Hematopoietic multipotent progenitor cell treated with erythropoietin and hydrocortisone succinate and interleukin-3 and kit ligand, for 6 days (in vitro differentiated cells): ENCODE measurements around the gene SERPINB2.
A peak's percentile ranks its signal among the peaks of the same experiment; 100 is the strongest.

Source experiments
- DNase-seq: peaks from one replicate; pipeline ENCODE4 v3.0.0-alpha.2; 2015

Gene SERPINB2

GRCh38 chr18:63889626-63890025, 2.1 kb downstream of the SERPINB2 start:
- peak; percentile 69 for DNase-seq

DNA sequence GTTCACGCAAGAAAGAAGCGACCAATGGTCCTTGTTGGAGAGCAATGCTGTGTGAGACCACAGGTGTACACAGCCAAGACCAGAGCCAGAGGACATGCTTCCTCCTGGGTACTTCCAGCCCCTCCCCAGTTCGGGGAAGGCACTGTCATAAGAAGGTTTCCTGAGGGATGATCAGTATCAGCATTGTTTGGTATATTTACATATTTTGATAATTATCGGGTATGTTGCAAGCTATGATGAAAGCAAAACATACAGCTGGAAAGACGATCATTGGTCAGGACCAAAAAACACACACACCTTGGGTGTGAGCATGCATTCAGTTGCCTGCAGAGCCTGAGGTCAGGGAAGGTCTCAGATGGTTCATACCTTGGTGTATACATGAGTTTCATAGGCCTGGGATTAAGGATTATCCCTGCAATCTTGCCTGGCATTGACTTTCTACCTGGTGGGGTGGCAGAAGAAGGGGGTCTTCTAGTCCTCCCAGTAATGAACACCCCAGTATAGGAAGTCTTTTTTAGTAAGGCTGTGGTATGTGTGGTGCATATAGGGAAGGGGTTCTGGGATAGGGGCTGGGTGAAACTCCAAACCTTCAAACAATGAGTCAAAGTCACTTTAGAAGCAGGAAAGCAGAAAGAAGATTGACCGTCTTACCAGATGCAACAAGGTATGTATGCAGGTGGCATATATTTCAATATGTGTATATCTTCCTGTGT, 2.9 kb downstream of the SERPINB2 start:
- DNase-seq = peak; percentile 34

DNA sequence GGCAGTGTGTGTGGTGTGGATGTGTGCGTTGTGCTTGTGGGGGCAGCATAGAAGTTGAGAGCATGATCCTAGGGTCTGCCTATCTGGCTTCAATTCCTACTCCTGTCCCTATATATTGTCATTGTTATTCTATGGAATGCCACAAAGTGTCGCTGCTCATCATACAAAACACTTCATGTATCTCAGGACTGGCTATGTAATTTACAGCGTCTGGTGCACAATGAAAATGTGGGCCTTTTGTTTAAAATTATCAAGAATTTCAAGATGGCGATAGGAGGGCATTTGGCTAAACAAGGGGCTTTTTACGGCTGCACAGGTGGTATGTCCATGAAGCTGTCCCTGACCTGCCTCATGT, 3.4 kb downstream of the SERPINB2 start:
- DNase-seq = peak; percentile 26

DNA sequence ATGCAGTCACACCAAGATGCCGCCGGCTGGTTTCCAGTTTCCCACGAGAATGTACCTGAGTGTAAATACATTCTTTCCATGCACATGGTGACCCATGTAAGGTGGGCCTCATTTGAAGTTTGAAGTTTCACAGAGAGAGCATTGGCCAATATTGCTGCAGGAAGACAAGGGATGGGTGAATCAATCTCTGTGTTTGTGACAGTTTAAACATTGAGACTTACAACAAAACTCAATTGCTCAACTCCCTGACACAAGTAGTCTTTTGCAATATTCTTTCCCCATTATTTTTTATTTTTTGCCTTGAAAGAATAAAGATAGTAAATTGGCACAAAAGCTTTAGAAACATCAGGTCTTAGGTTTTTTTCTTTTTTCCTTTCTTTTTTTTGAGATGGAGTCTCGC, 5.1 kb downstream of the SERPINB2 start:
- peak; percentile 66 for DNase-seq

DNA sequence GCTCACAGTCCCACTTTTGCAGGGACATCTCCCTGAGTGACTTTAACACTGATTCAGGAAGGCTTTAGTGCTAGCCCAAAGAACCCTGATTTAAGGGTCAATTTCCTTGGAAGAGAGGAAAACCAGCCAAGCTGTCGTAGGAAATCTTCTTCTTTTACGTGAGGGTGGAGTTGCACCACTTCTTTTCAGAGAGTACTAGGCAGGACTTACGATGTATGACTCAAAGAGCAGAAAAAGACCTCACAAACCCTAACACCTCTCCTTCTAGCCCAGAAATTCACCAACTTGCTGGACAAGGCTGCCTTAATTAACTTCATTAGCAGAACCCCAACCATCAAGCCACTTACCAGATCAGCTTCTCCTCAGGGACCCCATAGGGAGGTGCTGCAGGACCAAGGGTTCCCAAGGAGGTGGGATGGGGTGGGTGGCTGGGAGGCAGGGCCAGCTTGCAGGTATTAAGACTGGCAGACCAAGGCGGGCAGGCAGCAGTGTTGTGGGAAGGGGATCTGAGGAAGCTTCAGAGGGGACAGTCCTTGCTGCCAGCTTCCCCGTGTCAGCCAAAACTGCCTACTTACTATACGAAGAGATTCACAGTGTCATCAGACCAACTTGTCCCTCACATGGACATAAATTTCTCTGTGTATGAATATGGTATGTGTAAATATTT, 6.7 kb downstream of the SERPINB2 start:
- no peak for DNase-seq

DNA sequence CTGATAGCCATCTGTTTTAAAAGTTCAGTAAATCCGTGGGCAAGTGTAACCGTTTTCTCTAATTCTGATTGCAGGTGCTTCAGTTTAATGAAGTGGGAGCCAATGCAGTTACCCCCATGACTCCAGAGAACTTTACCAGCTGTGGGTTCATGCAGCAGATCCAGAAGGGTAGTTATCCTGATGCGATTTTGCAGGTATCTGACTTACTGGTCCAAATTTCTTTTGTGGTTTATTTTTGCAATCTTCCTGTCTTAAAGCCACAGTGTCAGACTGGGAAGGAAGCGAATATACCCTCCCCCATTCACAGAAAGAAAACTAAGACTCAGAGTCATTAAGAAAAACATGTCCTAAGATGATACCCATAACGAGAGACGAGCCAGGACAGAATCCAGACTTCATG, 7.7 kb downstream of the SERPINB2 start:
- DNase-seq = peak; percentile 32

DNA sequence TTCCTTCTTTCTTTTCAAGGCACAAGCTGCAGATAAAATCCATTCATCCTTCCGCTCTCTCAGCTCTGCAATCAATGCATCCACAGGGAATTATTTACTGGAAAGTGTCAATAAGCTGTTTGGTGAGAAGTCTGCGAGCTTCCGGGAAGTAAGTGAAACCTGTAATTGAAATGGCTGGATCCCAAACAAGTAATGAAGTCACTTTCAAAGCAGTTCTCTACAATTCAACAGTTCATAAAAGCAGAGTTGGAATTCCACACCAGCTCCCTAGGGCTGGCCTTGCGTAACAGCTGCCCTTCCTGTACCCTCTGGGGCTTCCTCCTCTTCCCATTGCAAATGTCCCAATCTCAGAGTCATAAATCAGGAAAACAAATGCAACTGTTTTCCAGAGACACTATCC, 9.6 kb downstream of the SERPINB2 start:
- DNase-seq = no peak

DNA sequence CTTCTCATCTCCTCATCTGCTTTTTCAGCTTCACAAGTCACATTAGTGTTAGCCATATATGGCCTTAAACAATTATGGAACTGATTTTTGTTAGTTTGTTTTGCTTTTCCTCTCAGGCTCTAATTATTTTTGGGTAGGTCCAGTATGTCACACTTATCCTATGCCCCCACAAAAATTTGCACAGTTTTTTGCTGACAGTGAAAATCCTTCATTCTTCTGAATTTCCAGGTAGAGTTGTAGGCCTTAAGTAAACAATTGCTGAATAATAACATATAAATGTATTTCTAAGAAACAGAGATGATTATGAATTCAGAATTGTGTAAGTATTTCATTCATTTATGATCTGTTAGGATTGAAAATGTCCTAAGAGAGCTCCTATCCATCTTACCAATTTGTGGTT, 11.7 kb downstream of the SERPINB2 start:
- no peak for DNase-seq

GRCh38 chr18:63903851-63904570, 16.5 kb downstream of the SERPINB2 start:
- DNase-seq = no peak

GRCh38 chr18:63904694-63905093, 17.2 kb downstream of the SERPINB2 start:
- no peak for DNase-seq

DNA sequence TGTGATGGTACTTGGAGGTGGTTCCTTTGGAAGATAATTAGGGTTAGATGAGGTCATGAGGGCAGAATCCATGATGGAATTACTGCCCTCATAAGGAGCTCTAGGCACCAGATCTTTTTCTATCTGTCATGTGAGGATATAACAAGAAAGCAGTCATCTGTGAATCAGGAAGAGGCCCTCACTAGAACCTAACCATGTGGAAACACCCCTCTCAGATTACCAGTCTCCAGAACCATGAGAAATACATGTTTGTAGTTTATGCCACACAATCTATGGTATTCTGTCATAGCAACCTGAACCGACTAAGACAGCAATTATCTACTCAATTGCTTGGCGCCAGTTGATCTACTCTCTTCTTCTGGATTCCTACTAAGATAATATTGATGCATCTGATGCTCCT, 17.9 kb downstream of the SERPINB2 start:
- no peak for DNase-seq

DNA sequence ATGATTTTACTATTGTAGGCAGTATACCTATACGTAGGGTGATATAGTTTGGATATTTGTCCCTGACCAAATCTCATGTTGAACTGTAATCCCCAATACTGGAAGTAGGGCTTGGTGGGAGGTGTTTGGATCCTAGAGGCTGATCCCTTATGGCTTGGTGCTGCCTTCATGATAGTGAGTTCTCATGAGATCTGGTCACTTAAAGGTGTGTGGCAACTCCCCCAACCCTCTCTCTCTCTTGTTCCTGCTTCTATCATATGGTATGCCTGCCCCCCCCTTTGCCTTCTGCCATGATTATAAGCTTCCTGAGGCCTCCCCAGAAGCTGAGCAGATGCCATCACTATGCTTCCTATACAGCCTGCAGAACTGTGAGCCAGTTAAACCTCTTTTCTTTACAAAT, 18.6 kb downstream of the SERPINB2 start:
- no peak for DNase-seq

DNA sequence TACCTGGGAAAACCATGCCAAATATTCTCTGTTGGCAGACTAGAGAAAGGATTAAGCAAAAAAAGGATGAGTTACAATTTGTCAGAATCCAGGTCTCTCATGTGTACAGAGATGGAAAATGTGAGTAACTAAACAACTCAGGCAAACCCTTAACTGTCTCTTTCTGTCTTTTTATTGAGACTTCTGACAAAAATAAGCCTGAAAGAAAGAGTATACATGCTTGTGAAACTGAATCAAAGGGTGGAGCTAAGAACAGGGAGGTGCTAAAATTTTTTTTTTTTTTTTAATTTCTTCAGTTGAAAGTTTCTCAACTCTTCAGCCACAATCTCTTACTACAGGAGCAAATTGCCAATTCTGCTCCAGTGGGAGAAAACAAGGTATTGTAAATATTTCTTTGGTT, 20.2 kb downstream of the SERPINB2 start, which contains the start of gene SERPINB10:
Gene SERPINB10, plus strand, starts transcription at position 295 of the 400 bp plus-strand sequence. CDS start 7,553 bp downstream, outside the sequence.
- peak; percentile 38 for DNase-seq

- DNase-seq = no peak
Measured at GRCh38 chr18:63908858-63909257, 21.4 kb downstream of the SERPINB2 start.

DNA sequence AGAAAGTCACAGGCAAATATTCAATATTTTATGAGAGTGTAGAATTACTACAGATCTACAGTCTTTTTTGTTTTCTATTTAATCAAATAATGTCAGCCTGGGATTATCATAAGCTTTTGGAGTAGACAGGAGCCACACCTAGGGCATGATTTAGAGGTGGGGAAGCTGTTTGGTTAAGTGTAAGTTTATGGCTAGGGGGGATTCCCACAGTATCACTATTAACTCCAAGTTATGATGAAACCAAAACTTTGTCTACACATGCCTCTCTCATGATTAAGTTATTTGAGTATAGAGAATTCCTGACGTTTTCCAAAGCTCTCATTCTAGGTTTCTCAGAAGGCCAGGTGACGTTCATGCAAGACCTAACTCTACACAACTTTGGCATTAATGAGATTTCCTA, 22.4 kb downstream of the SERPINB2 start:
- DNase-seq = no peak

- no peak for DNase-seq
Measured at GRCh38 chr18:63917817-63918216, 30.3 kb downstream of the SERPINB2 start.

GRCh38 chr18:63922049-63922448, 34.5 kb downstream of the SERPINB2 start:
- no peak for DNase-seq

GRCh38 chr18:63924551-63924950, 37.0 kb downstream of the SERPINB2 start:
- no peak for DNase-seq

DNA sequence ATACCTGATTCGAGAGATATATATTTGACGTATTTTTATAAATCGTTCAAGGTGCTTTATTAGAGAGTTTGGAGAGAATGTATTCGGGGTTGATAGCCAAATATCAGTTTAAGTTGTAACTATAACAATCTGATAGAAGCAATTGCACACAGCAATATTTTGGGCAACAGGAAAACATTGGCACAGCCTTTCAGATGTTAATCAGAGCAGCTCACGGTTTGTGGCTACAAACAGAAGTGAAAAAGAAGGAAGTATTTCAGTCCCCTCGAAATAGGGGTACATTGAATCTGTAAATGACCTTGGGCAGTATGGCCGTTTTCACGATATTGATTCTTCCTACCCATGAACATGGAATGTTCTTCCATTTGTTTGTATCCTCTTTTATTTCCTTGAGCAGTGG, 40.8 kb downstream of the SERPINB2 start:
- peak; percentile 74 for DNase-seq

DNA sequence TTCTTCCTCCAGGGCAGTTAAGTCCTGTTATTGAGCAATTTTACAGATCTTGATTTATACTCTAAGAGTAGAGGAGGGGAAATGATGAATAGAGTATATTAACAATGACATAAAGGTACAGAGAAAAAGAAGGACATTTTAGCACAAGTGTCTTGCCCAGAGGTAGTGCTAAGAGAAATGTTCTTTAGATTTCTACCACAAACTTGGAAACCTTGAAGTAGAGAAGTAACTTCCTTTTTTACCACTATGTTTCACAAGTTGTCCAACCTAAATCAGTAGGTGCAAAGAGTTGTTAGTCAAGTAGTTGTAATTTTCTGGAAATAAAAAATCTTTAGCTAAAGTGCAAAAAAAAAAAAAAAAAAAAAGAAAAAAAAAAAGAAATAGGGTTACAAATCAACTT, 41.9 kb downstream of the SERPINB2 start:
- peak; percentile 18 for DNase-seq

DNA sequence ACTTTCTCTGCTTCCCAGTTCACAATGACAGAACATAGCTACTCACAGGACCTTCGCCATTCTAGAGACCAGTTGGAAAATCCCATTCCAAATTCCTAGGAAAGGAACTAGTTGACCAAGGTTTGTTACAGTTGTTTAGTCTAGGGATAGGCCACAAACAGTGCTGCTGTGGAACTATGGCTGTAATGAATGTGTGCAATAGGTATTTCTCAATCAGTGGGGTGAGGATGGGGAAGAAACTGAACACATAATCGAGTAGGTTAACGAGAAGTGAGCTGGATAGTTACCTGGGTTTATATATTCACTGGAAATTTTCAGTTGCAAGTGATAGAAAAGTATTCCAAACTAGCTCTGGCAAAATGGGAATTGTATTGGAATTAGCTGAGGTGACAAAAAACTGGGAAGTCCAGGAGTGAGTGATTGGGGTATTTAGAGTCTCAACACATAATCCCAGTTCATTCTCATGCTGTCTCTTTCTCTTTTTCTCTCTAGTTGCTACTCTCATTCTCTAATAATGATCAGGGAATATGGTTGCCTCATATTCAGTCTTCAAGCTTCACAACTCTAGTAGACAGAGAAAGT, 43.4 kb downstream of the SERPINB2 start:
- DNase-seq = peak; percentile 35

DNA sequence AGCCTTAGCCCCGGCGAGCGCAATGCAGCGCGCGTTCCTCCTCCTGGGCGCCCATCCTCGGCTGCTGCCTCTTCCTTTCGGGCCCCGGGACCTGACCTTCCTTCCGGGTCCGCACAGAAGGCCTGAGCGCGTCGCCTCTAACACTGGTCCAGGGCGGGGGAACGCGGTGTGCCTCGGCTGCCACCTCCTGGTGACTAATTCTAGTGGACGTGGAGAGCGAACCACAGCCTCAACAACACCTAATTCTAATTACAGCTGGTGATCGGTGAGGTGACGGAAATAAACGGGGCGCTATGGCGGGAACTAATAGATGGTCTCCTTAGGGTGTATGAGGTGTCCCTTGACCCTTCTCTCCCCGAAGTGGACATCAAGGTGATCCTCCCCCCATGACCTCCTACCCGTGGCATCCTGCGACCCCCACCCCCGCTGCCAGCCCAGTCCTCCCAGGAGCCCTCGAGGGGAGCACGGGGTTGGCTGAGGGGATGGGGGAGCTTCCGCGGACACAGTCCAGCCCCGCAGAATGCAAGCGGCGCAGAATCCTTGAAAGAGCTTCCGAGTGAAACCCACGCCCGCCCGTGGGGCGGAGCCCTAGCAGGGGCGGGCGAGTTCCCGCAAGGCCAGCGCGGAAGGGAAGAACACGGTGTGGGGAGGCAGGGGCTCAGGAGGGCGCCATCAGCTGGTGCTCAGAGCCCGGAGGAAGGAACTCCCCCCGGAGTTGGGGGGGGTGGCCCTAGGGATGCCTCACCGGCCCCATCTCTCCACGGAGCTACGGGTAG, 48.8 kb downstream of the SERPINB2 start:
- DNase-seq = peak; percentile 94

GRCh38 chr18:63936932-63937393, 49.5 kb downstream of the SERPINB2 start:
- DNase-seq = no peak
